Parathyroid adenoma (tissue), 2 donors: ENCODE results near the gene CTSZ.

Experiments
- H2AFZ ChIP-seq: fragments of 300-600 bp; sonication (generic); one replicate; pipeline ENCODE4 v1.7.0; 2017; ENCODE audit warnings: antibody characterized with exemption, mild to moderate bottlenecking
- H3K27ac ChIP-seq: fragments of 300-600 bp; sonication (generic); one replicate; pipeline ENCODE4 v1.7.0; 2017
- H3K27me3 ChIP-seq: fragments of 300-600 bp; sonication (generic); one replicate; pipeline ENCODE4 v1.7.0; 2017; ENCODE audit warnings: low read length; ENCODE audit not compliant: control insufficient read depth, insufficient read depth
- H3K36me3 ChIP-seq: fragments of 300-600 bp; sonication (generic); one replicate; pipeline ENCODE4 v1.7.0; 2017; ENCODE audit warnings: low read length; ENCODE audit not compliant: control insufficient read depth, insufficient read depth
- H3K4me1 ChIP-seq: fragments of 300-600 bp; sonication (generic); one replicate; pipeline ENCODE4 v1.7.0; 2017; ENCODE audit warnings: control low read depth
- H3K4me2 ChIP-seq: fragments of 300-600 bp; sonication (generic); one replicate; pipeline ENCODE4 v1.7.0; 2017; ENCODE audit warnings: low read length
- H3K4me3 ChIP-seq: fragments of 300-600 bp; sonication (generic); one replicate; pipeline ENCODE4 v1.7.0; 2017; ENCODE audit warnings: low read depth, low read length
- H3K79me2 ChIP-seq: fragments of 300-600 bp; sonication (generic); one replicate; pipeline ENCODE4 v1.7.0; 2017; ENCODE audit warnings: control low read depth
- H3K9ac ChIP-seq: fragments of 300-600 bp; sonication (generic); one replicate; pipeline ENCODE4 v1.7.0; 2017; ENCODE audit warnings: mild to moderate bottlenecking
- H3K9me3 ChIP-seq: fragments of 300-600 bp; sonication (generic); one replicate; pipeline ENCODE4 v1.7.0; 2017; ENCODE audit warnings: low read length; ENCODE audit not compliant: control insufficient read depth
- TF ChIP-seq, protein P1 (sequence below): fragments of 300-600 bp; sonication (generic); IDR thresholded peaks from one replicate; pipeline ENCODE4 v1.7.0; 2017; ENCODE audit warnings: antibody characterized with exemption, mild to moderate bottlenecking
- donor health status: primary hyperparathyroidism.

The CTSZ gene

DNA sequence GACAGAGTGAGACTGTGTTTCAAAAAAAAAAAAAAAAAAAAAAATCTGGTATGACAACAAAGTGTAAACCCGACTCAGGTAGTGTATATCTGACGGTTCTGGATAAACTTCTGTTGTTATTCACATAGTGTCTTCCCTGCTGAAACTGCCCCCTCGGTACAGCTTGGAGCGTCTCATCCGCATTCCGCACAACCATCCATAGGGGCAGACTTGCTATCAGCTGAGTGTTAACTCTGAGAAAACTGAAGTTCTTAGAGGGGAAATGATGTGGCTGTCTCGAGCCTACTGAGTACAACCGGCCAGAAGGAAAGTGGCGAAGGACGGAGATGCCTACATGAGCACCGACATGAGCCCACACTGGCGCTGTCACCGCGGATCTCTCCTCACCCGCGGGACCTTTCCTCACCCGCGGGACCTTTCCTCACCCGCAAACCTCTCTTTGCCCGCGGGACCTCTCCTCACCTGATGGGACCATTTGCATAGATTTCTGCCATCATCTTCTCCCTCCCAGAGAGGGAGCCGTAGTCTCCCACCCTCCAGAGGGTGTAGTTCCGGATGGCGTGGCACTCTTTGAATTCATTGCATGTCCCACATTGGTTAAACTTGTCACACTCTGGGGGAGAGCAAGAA lies 9.8 kb downstream of the CTSZ start:
- Histone ChIP-seq H3K4me3 (no peak overlapping the region), H3K4me1 (peaks cover 8% of the 10 kb centered on the region), H3K9me3 (no peaks in the 10 kb centered on the region), H3K27me3 (no peaks in the 10 kb centered on the region), H3K27ac (no peak overlapping the region), H3K4me2 (no peak overlapping the region), H3K9ac (no peak overlapping the region), H2AFZ (no peak overlapping the region), H3K79me2 (no peaks in the 10 kb centered on the region), H3K36me3 (no peaks in the 10 kb centered on the region)
- TF ChIP-seq, protein P1, sequence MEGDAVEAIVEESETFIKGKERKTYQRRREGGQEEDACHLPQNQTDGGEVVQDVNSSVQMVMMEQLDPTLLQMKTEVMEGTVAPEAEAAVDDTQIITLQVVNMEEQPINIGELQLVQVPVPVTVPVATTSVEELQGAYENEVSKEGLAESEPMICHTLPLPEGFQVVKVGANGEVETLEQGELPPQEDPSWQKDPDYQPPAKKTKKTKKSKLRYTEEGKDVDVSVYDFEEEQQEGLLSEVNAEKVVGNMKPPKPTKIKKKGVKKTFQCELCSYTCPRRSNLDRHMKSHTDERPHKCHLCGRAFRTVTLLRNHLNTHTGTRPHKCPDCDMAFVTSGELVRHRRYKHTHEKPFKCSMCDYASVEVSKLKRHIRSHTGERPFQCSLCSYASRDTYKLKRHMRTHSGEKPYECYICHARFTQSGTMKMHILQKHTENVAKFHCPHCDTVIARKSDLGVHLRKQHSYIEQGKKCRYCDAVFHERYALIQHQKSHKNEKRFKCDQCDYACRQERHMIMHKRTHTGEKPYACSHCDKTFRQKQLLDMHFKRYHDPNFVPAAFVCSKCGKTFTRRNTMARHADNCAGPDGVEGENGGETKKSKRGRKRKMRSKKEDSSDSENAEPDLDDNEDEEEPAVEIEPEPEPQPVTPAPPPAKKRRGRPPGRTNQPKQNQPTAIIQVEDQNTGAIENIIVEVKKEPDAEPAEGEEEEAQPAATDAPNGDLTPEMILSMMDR = no peak

DNA sequence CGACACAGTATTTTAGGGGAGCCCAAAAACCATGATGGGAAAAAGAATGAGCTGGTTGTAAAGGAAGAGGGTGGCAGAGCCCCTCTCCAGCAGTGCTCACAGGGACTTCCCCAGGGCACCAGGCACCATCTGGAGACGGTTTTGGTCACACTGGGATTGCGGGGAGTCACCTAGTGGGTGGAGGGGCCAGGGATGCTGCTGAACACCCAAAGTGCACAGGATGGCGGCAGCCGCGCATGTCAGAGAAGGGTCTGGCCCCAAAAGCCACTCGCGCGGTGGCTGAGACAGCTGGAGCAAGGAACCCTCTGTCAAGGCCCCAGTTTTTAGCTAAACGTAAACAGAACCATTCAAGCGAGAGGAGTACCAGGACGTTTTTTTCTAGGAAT lies 10.8 kb downstream of the CTSZ start:
- H3K79me2 ChIP-seq = no peaks in the 10 kb centered on the region
- no peak overlapping the region for H3K4me3 ChIP-seq
- no peak overlapping the region for H2AFZ ChIP-seq
- TF ChIP-seq, protein P1 = no peak
- H3K4me2 ChIP-seq = no peak overlapping the region
- no peaks in the 10 kb centered on the region for H3K27me3 ChIP-seq
- no peak overlapping the region for H3K9ac ChIP-seq
- H3K36me3 ChIP-seq = no peaks in the 10 kb centered on the region
- H3K4me1 ChIP-seq = peaks cover 8% of the 10 kb centered on the region
- H3K9me3 ChIP-seq = no peaks in the 10 kb centered on the region
- no peak overlapping the region for H3K27ac ChIP-seq

DNA sequence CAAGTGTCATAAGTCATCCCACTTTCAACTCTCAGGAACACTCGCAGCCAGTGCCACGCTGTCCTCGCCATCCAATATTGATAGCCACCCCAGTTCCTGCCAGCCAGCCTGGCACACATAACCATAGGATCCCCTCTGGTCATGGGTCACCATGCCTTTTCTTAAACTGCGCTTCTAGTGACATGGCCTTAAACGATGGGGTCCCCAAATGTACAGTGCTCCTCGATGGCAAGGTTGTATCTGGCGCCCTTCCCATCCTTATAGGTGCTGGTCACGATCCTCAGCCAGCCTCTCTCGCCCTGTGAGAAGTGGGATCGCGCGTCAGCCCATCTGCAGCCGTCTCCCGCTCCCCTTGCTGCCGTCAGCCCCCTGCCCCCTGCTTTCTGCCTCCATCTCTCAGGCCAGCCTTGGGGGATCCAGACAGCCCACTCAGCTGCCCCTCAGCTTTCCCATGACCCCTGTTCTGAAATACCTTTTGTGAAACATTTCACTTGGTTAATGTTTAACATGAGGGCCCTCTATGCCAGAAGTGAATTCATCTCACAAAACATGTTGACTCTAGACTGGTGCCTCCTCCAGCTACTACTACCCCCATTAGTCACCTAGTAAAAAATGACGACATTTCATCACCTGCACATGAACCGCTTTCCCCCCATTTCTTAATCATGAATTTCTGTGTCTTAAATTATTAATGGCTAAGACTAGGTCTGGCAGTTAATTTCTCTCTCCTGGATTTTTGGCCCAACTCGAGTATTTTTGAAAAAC lies 11.4 kb downstream of the CTSZ start:
- H3K36me3 ChIP-seq = no peaks in the 10 kb centered on the region

DNA sequence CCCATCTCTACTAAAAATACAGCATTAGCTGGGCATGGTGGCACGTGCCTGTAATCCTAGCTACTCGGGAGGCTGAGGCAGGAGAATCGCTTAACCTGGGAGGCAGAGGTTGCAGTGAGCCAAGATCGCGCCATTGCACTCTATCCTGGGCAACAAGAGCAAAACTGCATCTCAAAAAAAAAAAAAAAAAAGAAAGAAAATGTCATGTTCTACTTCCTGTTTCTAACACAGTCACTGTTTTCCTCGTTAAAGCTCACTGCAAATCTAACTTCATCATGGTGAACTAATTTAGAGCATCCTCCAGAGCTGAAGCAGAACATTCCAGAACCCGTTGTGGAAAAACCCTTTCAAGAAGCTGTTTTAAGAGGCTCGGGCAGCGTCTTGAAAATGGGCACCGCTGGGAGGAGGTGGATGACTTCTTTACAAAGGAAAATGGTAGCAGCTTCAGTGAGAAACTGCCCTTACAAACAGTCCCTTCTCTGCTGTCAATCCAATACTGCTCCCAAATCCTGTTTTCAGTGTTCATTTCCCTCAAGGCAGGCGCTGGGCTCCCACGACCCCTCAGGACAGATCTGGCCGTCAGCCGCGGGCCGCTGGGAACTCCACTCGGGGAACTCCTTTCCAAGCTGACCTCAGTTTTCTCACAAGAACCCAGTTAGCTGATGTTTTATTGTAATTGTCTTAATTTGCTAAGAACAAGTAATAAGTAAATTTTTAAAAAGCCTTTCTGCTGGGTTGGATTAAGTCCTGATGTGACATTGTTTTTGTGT lies 12.5 kb downstream of the CTSZ start:
- no peaks in the 10 kb centered on the region for H3K9me3 ChIP-seq
- H3K79me2 ChIP-seq = no peaks in the 10 kb centered on the region
- H3K4me1 ChIP-seq = peaks cover 8% of the 10 kb centered on the region
- H3K9ac ChIP-seq = no peak overlapping the region
- no peaks in the 10 kb centered on the region for H3K36me3 ChIP-seq
- TF ChIP-seq, protein P1 = no peak
- H3K4me3 ChIP-seq = no peak overlapping the region
- H3K4me2 ChIP-seq = no peak overlapping the region
- no peak overlapping the region for H3K27ac ChIP-seq
- H3K27me3 ChIP-seq = no peaks in the 10 kb centered on the region
- H2AFZ ChIP-seq = no peak overlapping the region

More for the DNA sequence above, 11.4 kb downstream of the CTSZ start:
- Histone ChIP-seq H3K27ac (no peak overlapping the region), H3K4me3 (no peak overlapping the region), H3K27me3 (no peaks in the 10 kb centered on the region), H3K9me3 (no peaks in the 10 kb centered on the region), H3K4me1 (peaks cover 8% of the 10 kb centered on the region), H3K79me2 (no peaks in the 10 kb centered on the region), H3K9ac (no peak overlapping the region), H3K4me2 (no peak overlapping the region), H2AFZ (no peak overlapping the region)
- TF ChIP-seq, protein P1 = no peak
